ENCODE data around the gene DLL3.

Gene DLL3

GRCh38 chr19:39540333-39540673 lies 41.6 kb downstream of the DLL3 start:
- no peaks in the 10 kb centered on the region for H4K20me1 ChIP-seq (ENCODE audit: insufficient read depth, low read length)
- peak overlapping the region; percentile 20; the same call in 1 of the 2 replicates for H3K4me2 ChIP-seq (ENCODE audit: low read length)
- H3K4me3 ChIP-seq (ENCODE audit: low read depth, low read length, poor library complexity, severe bottlenecking), result peak overlapping the region; percentile 92
- H3K9me2 ChIP-seq (ENCODE audit: low read depth, low read length), result no peaks in the 10 kb centered on the region
- no peak overlapping the region for H2AFZ ChIP-seq (ENCODE audit: low read length)
- H3K36me3 ChIP-seq (ENCODE audit: insufficient read depth, low read length), result peaks cover 5% of the 10 kb centered on the region
- no peak overlapping the region for H3K9ac ChIP-seq (ENCODE audit: low read length)
- no peaks in the 10 kb centered on the region for H3F3A ChIP-seq (ENCODE audit: insufficient read depth, low read length)
- H3K27me3 ChIP-seq (ENCODE audit: insufficient read depth, low read length), result no peaks in the 10 kb centered on the region
- no peaks in the 10 kb centered on the region for H3K9me3 ChIP-seq (ENCODE audit: low read length)
- peaks cover 22% of the 10 kb centered on the region for H3K4me1 ChIP-seq (ENCODE audit: insufficient read depth, low read length, severe bottlenecking)
- H3K27ac ChIP-seq (ENCODE audit: low read depth, low read length, poor library complexity, severe bottlenecking), result no peak overlapping the region
- 0 out of 2 replicates have a peak, but pooled peaks cover 7% of the 10 kb centered on the region for H3K79me2 ChIP-seq (ENCODE audit: insufficient read depth, low read length)
- TF ChIP-seq CTCF (IDR thresholded peaks at IDR 0.05; ENCODE audit: low read length) (no peak), EZH2 (IDR thresholded peaks at IDR 0.05; ENCODE audit: borderline replicate concordance, low read length) (no peak)

- Histone ChIP-seq H3K9me3 (ENCODE audit: low read length) (no peaks in the 10 kb centered on the region), H3K4me2 (ENCODE audit: low read length) (no peak overlapping the region), H3K27me3 (ENCODE audit: insufficient read depth, low read length) (no peaks in the 10 kb centered on the region), H3K9me2 (ENCODE audit: low read depth, low read length) (no peaks in the 10 kb centered on the region), H3F3A (ENCODE audit: insufficient read depth, low read length) (no peaks in the 10 kb centered on the region), H3K9ac (ENCODE audit: low read length) (no peak overlapping the region), H4K20me1 (ENCODE audit: insufficient read depth, low read length) (no peaks in the 10 kb centered on the region), H3K4me1 (ENCODE audit: insufficient read depth, low read length, severe bottlenecking) (peaks cover 22% of the 10 kb centered on the region), H2AFZ (ENCODE audit: low read length) (no peak overlapping the region), H3K4me3 (ENCODE audit: low read depth, low read length, poor library complexity, severe bottlenecking) (no peak overlapping the region), H3K79me2 (ENCODE audit: insufficient read depth, low read length) (0 out of 2 replicates have a peak, but pooled peaks cover 7% of the 10 kb centered on the region), H3K36me3 (ENCODE audit: insufficient read depth, low read length) (peaks cover 5% of the 10 kb centered on the region), H3K27ac (ENCODE audit: low read depth, low read length, poor library complexity, severe bottlenecking) (no peak overlapping the region)
- TF ChIP-seq EZH2 (IDR thresholded peaks at IDR 0.05; ENCODE audit: borderline replicate concordance, low read length) (no peak), CTCF (IDR thresholded peaks at IDR 0.05; ENCODE audit: low read length) (no peak)
Observed at GRCh38 chr19:39542206-39542605, 43.5 kb downstream of the DLL3 start.

GRCh38 chr19:39543477-39543857 lies 44.7 kb downstream of the DLL3 start:
- Histone ChIP-seq H3K27me3 (ENCODE audit: insufficient read depth, low read length) (no peaks in the 10 kb centered on the region), H3F3A (ENCODE audit: insufficient read depth, low read length) (no peaks in the 10 kb centered on the region), H3K4me2 (ENCODE audit: low read length) (no peak overlapping the region), H3K79me2 (ENCODE audit: insufficient read depth, low read length) (0 out of 2 replicates have a peak, but pooled peaks cover 7% of the 10 kb centered on the region), H2AFZ (ENCODE audit: low read length) (no peak overlapping the region), H3K9ac (ENCODE audit: low read length) (no peak overlapping the region), H3K36me3 (ENCODE audit: insufficient read depth, low read length) (no peaks in the 10 kb centered on the region; the same call in 1 of the 2 replicates), H4K20me1 (ENCODE audit: insufficient read depth, low read length) (no peaks in the 10 kb centered on the region), H3K9me3 (ENCODE audit: low read length) (no peaks in the 10 kb centered on the region), H3K9me2 (ENCODE audit: low read depth, low read length) (no peaks in the 10 kb centered on the region), H3K27ac (ENCODE audit: low read depth, low read length, poor library complexity, severe bottlenecking) (no peak overlapping the region), H3K4me3 (ENCODE audit: low read depth, low read length, poor library complexity, severe bottlenecking) (no peak overlapping the region), H3K4me1 (ENCODE audit: insufficient read depth, low read length, severe bottlenecking) (peaks cover 17% of the 10 kb centered on the region)
- no peak for TF ChIP-seq EZH2 (IDR thresholded peaks at IDR 0.05; ENCODE audit: borderline replicate concordance, low read length)
- no peak for TF ChIP-seq CTCF (IDR thresholded peaks at IDR 0.05; ENCODE audit: low read length)

Data from OCI-LY1 (cell line).